Colon (tissue), 2 donors: ENCODE results near the gene FBXO21.
"Not testable (repeated sequence)": the region's sequence is repeated elsewhere in the genome, so short reads cannot be mapped to it uniquely, and the experiment has no call there.

Experiments
- FAIRE-seq: peaks from 2 replicates; lab custom pipeline; 2012; peaks lifted over from hg19 to GRCh38; lab: Jason Lieb, UNC
- donor health status: control.
- donor health status: control.

FBXO21 gene

DNA sequence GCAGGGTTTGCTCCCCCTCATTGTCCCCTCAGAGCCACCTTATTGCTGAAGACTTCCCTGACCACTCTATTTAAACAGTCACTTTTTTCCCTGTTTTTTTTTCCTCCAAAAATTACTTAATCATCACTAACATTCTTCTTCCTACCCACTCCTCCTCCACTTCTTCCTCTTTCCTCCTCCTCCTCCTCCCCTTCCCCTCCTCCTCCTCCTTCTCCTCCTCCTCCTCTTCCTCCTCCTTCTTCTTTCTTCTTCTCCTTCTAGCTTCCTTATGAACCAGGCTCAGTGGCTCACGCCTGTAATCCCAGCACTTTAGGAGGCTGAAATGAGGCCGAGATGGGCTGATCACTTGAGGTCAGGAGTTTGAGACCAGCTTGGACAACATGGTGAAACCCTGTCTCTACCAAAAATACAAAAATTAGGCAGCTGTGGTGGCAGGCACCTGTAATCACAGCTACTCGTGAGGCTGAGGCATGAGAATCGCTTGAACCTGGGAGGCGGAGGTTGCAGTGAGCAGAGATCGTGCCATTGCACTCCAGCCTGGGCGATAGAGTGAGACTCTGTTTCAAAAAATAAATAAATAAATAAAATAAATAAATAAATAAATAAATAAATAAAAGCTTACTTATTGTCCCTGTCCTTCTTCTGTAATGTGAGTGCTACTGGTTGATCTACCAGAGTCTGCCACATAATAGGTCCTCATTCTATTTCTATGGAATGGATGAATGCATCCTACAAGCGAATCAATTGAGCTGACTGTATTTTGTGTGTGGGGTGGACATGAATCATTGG is 9.9 kb upstream of the FBXO21 start:
- FAIRE-seq, result not testable (repeated sequence)

DNA sequence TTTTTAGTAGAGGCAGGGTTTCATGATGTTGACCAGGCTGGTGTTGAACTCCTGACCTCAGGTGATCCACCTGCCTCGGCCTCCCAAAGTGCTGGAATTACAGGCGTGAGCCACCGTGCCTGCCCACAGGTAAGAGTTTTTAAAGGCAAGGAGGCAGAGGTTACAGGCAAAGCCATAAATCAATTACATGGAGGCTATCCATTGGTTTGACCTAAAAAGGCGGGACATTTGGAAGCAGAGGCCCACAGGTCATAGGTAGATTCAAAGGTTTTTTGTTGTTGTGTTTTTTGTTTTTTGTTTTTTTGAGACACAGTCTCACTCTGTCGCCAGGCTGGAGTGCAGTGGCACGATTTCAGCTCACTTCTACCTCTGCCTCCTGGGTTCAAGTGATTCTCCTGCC is 6.1 kb upstream of the FBXO21 start:
- FAIRE-seq, result not testable (repeated sequence)

DNA sequence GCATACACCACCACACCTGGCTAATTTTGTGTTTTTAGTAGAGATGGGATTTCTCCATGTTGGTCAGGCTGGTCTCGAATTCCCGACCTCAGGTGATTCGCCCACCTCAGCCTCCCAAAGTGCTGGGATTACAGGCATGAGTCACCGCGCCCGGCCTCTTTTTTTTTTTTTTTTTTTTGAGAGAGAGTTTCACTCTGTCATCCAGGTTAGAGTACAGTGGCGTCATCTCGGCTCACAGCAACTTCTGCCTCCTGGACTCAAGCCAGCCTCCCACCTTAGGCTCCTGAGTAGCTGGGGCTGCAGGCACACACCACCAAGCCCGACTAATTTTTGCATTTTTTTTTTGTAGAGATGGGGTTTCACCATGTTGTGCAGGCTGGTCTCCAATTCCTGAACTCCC is 4.8 kb upstream of the FBXO21 start:
- FAIRE-seq, result not testable (repeated sequence)

DNA sequence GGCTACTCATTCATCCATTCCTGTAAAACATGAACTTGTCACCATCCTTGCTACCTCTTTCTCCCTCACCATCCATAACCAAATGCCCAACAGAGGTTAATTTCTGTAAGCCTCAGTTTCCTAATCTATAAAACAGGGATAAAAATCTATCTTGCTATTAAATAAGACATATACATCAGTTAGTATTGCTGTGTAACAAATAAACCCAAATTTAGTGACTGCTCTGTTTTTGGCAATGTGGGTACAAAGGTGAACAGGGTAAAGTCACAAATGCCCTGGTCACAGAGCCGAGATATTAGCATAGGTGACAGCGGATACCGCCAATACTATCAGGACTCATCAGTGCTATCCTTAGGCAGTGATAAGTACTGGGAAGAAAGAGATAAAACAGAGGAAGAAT is 3.6 kb upstream of the FBXO21 start:
- FAIRE-seq, result no peak

DNA sequence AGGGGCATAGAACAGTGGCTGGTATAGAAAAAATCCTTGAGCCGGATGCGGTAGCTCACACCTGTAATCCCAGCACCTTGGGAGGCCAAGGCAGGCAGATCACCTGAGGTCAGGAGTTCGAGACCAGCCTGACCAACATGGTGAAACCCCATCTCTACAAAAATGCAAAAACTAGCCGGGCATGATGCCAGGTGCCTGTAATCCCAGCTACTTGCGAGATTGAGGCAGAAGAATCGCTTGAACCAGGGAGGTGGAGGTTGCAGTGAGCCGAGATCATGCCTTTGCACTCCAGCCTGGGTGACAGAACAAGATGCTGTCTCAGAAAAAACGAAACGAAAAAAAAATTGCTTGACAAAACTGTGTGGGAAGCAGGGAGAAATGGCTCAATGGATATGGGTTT is 2.3 kb upstream of the FBXO21 start:
- FAIRE-seq, result not testable (repeated sequence)

DNA sequence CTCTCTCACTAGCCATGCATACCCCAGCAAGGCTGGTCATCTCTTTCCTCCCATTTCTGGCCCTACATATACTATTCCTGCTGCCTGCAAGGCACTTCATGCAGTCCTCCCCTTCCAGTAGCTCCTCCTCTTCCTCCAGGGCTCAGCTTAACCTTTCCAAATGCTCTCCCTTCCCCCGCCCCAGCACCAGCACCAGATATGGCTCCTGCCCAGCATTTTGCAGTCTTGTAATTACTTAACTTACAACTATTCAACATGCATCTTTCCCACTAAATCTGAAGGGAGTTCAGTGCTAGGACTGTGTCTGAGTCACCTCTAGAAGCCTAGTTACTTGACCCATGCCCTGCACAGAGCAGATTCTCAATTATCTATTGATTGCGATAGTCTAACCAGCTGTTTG is 1.8 kb upstream of the FBXO21 start:
- no peak for FAIRE-seq

DNA sequence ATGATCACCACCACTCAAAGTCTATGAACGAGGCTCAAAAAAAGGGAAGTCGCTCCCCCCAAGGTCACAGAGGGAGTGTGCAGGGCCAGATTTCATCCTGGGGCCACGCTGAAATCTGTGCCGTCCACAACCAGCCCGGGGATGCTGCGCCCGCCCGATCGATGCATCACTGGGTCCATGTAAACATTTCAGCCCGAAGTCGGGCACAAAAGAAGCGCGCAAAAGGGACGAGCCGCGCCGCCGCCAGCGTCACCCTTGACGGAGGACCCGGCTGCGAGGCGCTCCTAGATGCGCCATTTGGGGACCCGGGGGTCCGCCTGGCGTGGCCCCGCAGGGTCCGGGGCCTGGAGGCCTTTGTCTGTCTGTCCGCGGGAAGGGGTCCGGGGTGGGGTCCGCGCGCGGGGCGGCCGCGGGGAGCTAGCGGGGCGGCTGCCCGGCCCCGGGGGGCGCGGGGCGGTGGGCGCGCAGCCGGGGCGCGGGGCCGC is 503 bp downstream of the FBXO21 start:
- FAIRE-seq, result no peak

DNA sequence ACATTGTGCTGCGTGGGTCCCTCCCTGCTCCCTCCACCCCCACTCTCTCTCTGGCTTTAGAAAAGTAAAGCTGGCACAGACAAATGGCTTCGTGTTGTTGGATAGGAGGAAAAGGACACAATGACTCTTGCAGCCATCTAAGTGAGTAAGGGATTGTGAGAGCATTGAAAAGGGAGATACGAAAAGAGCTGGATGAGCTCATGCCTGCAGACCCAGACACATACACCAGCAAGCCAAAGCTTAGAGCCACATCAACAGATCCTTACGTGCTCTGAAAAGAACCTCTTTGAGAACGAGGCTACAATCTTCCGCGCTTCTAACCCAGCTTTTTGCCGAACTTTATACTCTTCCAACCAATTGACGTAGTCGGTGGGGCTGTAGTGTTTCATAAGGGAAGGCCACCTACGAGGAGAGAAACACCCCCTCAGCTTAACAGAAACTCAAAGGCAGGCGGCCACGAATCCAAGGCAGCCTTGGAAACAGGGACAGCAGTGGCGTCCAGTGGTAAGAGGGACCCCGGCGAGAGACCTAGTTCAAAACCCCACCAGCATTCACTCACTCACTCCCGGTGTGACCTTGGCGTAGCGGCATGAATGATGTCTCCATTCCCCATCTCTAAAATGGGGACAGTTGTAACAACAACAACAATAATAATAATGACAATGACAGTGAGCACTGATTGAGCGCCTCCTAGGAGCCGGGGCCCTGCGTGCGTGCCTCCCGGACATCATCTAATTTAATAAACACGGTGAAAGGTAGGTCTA is 1.1 kb downstream of the FBXO21 start:
- FAIRE-seq, result no peak

DNA sequence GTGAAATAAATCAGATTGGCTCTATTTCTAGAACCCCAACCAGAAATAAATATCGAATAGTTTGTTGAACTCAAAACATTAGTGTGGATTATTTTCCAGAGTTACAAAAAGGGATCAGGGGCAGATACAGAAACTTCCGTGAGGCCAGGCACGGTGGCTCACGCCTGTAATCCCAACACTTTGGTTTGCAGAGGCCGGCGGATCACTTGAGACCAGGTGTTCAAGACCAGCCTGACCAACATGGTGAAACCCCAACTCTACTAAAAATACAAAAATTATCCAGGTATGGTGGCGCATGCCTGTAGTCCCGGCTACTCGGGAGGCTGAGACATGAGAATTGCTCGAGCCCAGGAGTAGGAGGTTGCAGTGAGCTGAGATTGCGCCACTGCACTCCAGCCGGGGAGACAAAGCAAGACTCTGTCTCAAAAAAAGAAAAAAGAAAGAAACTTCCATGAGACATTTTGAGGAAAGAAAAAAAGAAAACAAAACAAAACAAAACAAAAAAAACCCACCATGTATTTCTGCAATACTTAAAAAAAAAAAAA is 2.1 kb downstream of the FBXO21 start:
- FAIRE-seq, result no peak

DNA sequence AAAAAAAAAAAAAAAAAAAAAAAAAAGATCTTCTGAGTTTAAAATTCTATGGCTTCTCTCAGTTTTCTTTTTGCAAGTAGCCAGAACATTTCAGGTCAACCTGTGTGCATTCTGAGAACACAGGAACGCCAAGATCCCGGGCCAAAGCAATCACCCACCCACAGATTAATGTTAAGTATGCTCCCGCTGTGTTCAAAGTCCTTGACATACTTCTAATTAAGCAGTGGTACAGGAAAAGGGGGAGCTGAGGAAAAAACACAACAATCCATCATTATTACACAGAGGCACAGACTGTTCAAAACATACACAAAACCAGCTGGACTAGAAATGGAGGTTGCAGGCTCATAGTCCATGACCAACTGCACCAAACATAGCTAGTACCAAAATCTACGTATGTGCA is 2.8 kb downstream of the FBXO21 start:
- no peak for FAIRE-seq

DNA sequence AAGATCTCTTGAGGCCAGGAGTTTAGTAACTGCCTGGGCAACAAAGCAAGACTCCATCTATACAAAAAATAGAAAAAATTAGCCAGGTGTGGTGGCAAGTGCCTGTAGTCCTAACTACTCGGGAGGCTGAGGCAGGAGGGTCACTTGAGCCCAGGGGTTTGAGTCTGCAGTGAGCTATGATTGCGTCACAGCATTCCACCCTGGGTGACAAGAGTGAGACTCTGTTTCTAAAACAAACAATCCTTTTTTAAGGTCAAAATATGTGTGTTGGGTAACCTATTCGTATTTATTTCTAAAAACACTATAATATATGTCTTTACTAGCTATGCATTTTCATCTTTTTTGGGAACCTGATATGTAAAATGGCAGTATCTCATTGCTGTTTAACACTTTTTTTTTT is 7.4 kb downstream of the FBXO21 start:
- FAIRE-seq, result no peak

DNA sequence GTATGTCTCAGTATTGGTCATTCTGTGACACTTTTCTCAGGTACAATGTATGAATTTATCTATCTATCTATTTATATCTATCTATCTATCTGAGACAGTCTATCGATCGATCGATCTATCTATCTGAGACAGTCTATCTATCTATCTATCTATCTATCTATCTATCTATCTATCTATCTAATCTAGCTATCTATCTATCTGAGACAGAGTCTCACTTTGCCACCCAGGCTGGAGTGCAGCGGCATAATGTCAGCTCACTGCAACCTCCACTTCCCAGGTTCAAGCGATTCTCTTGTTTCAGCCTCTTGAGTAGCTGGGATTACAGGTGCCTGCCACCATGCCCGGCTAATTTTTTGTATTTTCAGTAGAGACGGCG is 8.8 kb downstream of the FBXO21 start:
- FAIRE-seq, result not testable (repeated sequence)

DNA sequence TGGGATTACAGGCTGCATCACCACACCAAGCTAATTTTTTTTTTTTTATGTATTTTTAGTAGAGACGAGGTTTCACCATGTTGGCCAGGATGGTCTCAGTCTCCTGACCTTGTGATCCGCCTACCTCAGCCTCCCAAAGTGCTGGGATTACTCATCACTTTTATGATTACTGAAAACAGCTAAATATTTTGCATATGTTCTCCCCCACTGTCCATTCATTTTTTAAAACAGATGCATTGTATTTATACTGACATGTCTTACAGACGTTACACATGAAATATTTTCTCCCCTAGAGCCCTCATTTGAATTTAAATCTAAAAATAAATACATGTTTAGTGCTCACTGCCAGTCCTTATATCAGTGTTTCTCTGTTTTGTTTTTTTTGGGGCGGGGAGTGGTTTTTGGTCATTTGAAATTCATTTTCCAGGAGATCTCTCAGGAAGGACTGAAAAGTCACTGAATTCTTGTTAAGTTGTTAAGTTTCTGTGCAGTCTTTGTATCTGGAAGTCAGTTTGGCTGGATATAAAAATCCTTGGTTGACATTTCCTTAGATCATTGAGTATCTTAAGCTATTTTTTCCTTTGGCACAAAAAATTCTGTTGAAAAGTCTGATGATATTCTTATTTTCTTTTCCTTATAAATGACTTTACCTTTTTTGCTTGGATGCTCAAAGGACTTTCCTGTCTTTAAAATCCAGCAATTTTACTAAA is 9.4 kb downstream of the FBXO21 start:
- no peak for FAIRE-seq

DNA sequence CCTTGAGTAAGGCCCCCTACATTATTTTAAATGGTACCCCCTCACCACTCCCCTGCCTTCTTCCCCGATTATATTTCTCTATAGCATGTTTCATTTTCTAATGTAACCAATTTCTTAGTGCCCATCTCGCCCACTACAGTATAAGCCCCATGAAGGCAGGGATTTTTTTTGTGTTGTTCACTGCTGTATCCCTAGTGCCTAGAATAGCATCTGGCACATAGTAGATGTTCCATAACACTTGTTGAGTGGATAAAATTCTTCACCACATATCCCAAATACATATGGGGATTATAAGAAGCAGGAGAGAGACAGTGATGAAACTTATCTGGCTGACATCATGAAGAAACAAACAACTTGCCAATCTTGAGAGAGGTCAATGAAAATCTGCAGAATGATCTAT is 11.5 kb downstream of the FBXO21 start:
- FAIRE-seq, result no peak

DNA sequence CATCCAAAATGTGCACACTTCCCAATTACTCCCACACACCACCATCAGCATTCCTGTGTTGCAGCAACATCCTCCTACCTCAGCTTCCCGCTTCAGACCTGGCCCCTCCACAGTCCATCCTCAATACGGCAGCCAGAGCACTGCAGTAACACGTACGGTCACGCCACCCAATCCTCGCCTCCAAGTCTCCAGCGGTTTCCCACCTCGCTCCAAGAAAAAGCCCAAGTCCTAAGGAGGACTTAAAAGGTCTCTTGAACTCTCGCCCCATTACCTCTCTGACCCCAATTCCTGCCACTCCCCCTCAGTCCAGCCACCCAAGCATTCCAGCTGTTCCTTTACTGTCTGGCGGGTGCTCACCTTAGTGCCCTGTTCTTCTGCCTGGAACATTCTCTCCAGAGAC is 12.0 kb downstream of the FBXO21 start:
- FAIRE-seq, result no peak

DNA sequence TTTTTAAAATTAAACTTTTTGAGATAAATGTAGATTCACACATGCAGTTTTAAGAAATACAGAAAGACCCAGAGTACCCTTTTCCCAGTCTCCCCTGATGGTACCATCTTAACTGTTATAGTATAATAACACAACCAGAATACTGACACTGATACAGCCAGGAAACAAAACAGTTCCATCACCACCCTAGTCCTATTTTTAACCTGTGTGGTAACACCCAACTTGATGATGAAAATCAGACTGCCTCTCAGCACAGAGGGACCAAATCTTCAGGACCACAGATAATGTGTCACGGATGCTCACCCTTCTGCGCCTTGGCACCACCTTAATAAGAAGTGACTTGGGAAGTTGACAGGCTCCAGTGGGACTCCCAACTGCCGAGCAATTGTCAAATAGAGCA is 18.1 kb downstream of the FBXO21 start:
- FAIRE-seq, result no peak

DNA sequence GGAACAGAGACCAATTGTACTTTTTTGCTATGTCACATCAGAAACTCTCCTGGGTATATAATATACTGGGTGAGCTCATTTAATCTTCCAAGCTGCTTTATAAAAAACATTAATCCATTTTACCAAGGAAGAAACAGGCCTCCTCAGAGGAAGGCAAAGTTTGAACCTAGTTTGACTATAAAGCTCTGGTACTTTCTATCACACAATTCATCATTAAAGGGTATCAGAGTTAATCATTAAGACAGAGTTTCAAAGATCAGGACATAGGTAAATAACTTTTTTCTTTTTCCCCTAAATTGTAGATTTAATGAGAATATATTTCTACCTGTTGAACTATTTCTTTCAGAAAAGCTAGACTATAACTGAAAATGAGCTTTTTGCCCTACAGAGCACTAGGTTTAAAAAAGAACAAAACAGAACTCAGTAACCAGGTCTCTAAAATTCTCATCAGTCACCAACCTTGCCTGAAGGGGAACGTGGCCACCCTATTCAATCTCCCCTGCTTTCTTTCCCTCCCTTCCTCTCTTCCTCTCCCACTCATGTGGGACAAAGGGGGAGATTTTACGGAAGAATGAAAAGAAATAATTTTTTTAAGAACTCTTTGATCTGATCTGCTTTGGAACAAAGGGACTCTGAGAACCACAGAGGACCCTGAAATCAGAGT is 18.6 kb downstream of the FBXO21 start:
- FAIRE-seq, result no peak

DNA sequence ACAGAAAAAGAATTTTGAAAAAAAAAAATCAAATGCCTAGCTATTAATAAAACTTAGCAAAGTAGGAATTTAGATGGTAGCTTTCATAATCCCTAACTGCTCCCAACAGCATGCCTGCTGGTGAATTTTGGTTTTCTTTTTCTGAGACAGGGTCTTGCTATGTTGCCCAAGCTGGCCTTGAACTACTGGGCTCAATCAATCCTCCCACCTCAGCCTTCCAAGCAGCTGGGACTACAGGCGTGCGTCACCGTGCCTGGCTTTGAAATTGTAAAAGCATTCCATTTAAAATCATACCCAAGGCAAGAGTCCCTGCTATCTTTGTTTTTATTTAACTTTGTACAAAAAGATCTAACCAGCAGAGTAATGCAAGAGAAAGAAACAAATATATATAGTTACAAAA is 20.7 kb downstream of the FBXO21 start:
- FAIRE-seq, result no peak

DNA sequence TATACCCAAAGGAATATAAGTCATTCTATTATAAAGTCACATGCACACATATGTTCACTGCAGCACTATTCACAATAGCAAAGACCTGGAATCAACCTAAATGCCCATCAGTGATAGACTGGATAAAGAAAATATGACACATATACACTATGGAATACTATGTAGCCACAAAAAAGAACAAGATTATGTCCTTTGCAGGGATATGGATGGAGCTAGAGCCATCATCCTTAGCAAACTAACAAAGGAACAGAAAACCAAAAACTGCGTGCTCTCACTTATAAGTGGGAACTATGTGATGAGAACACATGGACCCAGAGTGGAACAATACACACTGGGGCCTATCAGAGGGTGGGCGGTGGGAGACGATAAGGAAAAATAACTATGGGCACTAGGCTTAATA is 21.3 kb downstream of the FBXO21 start:
- no peak for FAIRE-seq

DNA sequence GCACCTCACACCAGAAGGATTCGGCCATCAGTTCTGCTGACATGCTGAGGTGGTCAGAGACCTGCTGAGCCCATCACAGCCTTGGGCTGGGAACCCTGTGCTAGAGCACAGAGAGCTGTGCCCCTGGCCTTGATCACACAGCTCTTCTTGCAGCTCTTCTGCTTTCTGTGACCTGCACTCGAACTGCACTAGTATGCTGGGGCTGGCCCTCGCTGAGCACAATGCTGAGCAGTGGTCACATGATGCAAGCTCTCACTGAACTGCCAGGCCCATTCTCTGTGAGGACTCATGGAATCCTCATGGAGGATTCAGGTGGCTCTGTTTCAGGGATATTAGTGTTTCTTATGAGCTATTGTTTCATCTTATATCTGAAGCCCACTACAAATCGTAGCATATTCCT is 22.5 kb downstream of the FBXO21 start:
- no peak for FAIRE-seq

DNA sequence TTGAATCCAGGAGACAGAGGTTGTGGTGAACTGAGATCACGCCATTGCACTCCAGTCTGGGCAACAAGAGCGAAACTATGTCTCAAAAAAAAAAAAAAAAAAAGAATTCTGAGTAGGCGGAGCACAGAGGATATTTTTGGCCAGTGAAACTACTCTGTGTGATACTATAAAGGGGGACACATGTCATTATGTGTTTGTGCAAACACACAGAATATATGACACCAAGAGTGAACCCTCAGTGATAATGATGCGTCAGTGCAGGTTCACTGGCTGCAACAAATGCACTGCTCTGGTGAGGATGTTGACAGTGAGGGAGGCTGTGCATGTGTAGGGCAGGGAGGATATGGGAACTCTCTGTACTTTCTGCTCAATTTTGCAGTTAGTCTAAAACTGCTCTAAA is 24.2 kb downstream of the FBXO21 start:
- no peak for FAIRE-seq

DNA sequence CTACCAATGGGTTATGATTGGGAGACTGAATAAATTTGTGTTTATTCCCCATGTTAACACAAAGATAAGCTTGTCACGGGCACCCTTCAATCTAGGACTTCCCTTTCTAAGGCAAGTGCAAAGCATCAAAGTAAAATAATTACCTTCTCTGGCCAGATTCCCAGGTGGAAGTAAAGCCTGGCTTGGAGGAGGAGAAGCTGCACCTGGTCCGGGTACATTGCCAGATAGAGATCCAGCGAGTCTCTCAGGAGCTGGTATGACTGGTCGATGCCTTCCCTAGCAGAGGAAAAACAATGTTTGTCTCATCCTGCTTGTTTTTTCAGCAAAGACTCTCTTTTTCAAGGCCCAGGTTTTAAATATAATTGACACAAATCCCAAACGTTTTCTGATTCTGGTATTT is 24.9 kb downstream of the FBXO21 start:
- no peak for FAIRE-seq
